ENCODE data around the gene SERPINA4. TPM values are rescaled to one million over a fixed set of nuclear protein-coding genes. Genes with fewer than 3 reads are reported as not detected.

The SERPINA4 gene
- total and polyA plus RNA-seq, 2 experiments from 2014 or later: not detected

DNA sequence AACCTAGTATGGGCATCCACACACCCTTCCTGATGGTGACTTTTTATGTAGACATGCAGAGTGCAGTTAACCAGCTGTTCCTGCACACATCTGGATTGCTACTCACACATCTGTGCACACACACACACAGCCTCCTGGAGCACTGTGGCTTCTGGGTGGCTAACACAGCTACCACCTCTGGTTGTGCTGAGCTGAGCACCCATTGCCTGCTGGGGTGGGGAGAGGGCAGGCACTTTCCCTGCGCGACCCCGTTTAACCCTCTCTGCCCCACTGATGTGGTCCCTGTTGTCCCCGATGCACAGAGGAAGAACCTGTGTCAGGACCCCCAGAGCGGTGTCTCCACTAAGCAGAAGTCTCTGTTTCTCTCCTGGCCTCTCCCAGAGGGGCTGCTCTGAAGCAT lies 36.5 kb downstream of the SERPINA4 start:
- TF ChIP-seq, protein P1, sequence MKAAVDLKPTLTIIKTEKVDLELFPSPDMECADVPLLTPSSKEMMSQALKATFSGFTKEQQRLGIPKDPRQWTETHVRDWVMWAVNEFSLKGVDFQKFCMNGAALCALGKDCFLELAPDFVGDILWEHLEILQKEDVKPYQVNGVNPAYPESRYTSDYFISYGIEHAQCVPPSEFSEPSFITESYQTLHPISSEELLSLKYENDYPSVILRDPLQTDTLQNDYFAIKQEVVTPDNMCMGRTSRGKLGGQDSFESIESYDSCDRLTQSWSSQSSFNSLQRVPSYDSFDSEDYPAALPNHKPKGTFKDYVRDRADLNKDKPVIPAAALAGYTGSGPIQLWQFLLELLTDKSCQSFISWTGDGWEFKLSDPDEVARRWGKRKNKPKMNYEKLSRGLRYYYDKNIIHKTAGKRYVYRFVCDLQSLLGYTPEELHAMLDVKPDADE (IDR thresholded peaks at IDR 0.05): no peak
- TF ChIP-seq, protein P2, sequence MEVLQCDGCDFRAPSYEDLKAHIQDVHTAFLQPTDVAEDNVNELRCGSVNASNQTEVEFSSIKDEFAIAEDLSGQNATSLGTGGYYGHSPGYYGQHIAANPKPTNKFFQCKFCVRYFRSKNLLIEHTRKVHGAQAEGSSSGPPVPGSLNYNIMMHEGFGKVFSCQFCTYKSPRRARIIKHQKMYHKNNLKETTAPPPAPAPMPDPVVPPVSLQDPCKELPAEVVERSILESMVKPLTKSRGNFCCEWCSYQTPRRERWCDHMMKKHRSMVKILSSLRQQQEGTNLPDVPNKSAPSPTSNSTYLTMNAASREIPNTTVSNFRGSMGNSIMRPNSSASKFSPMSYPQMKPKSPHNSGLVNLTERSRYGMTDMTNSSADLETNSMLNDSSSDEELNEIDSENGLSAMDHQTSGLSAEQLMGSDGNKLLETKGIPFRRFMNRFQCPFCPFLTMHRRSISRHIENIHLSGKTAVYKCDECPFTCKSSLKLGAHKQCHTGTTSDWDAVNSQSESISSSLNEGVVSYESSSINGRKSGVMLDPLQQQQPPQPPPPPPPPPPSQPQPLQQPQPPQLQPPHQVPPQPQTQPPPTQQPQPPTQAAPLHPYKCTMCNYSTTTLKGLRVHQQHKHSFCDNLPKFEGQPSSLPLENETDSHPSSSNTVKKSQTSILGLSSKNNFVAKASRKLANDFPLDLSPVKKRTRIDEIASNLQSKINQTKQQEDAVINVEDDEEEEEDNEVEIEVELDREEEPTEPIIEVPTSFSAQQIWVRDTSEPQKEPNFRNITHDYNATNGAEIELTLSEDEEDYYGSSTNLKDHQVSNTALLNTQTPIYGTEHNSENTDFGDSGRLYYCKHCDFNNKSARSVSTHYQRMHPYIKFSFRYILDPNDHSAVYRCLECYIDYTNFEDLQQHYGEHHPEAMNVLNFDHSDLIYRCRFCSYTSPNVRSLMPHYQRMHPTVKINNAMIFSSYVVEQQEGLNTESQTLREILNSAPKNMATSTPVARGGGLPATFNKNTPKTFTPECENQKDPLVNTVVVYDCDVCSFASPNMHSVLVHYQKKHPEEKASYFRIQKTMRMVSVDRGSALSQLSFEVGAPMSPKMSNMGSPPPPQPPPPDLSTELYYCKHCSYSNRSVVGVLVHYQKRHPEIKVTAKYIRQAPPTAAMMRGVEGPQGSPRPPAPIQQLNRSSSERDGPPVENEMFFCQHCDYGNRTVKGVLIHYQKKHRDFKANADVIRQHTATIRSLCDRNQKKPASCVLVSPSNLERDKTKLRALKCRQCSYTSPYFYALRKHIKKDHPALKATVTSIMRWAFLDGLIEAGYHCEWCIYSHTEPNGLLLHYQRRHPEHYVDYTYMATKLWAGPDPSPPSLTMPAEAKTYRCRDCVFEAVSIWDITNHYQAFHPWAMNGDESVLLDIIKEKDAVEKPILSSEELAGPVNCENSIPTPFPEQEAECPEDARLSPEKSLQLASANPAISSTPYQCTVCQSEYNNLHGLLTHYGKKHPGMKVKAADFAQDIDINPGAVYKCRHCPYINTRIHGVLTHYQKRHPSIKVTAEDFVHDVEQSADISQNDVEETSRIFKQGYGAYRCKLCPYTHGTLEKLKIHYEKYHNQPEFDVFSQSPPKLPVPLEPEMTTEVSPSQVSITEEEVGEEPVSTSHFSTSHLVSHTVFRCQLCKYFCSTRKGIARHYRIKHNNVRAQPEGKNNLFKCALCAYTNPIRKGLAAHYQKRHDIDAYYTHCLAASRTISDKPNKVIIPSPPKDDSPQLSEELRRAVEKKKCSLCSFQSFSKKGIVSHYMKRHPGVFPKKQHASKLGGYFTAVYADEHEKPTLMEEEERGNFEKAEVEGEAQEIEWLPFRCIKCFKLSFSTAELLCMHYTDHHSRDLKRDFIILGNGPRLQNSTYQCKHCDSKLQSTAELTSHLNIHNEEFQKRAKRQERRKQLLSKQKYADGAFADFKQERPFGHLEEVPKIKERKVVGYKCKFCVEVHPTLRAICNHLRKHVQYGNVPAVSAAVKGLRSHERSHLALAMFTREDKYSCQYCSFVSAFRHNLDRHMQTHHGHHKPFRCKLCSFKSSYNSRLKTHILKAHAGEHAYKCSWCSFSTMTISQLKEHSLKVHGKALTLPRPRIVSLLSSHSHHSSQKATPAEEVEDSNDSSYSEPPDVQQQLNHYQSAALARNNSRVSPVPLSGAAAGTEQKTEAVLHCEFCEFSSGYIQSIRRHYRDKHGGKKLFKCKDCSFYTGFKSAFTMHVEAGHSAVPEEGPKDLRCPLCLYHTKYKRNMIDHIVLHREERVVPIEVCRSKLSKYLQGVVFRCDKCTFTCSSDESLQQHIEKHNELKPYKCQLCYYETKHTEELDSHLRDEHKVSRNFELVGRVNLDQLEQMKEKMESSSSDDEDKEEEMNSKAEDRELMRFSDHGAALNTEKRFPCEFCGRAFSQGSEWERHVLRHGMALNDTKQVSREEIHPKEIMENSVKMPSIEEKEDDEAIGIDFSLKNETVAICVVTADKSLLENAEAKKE (CRISPR knock-in tag; IDR thresholded peaks at IDR 0.05): no peak
- Mint-ChIP-seq H3K36me3 (ENCODE audit: low read depth) (no peaks in the 10 kb centered on the region; the same call in 1 of the 3 replicates), H3K9me3 (peaks cover 7% of the 10 kb centered on the region; the same call in 2 of the 3 replicates), H3K27ac (no peak overlapping the region), H3K27me3 (ENCODE audit: insufficient read depth, low read depth, poor library complexity) (peaks cover 8% of the 10 kb centered on the region), H3K4me3 (no peak overlapping the region), H3K4me1 (peaks cover 13% of the 10 kb centered on the region)
- Histone ChIP-seq H3K9me2 (ENCODE audit: insufficient read depth) (no peaks in the 10 kb centered on the region), H3K4me1 (ENCODE audit: insufficient read depth) (no peaks in the 10 kb centered on the region), H2AFZ (no peak overlapping the region), H3K36me3 (ENCODE audit: insufficient read depth) (no peaks in the 10 kb centered on the region), H3K4me2 (no peak overlapping the region), H3K27me3 (ENCODE audit: insufficient read depth) (no peaks in the 10 kb centered on the region), H3K4me3 (no peak overlapping the region), H3K79me2 (replicated peaks; ENCODE audit: insufficient read depth) (no peaks in the 10 kb centered on the region), H3F3A (replicated peaks; ENCODE audit: low read depth) (no peaks in the 10 kb centered on the region), H4K20me1 (replicated peaks; ENCODE audit: insufficient read depth) (no peaks in the 10 kb centered on the region), H3K27ac (ENCODE audit: low read depth) (no peak overlapping the region)
- DNase-seq (ENCODE audit: low spot score) (no peak), ATAC-seq (no peak)

DNA sequence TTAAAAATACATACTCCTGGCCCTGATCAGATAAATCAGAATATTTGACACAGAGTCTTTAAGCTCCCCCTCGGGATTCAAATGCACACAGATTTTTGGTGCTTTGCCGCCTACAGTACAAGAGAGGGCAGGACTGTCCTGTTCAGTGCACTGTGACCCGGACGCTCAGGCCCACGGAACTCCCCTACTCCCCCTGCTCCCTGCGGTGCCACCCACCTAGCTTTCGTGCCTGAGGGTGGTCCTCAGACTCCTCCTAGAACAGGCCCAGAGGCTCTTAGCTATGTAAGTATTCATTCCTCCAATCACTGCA lies 37.2 kb downstream of the SERPINA4 start:
- Mint-ChIP-seq H3K27ac (peak overlapping the region; percentile 80; the same call in 1 of the 2 replicates), H3K9me3 (peaks cover 7% of the 10 kb centered on the region; the same call in 2 of the 3 replicates), H3K4me3 (no peak overlapping the region), H3K36me3 (ENCODE audit: low read depth) (no peaks in the 10 kb centered on the region; the same call in 1 of the 3 replicates), H3K4me1 (peaks cover 13% of the 10 kb centered on the region), H3K27me3 (ENCODE audit: insufficient read depth, low read depth, poor library complexity) (peaks cover 10% of the 10 kb centered on the region)
- ATAC-seq (peak; percentile 21; the same call in 1 of the 3 replicates), DNase-seq (ENCODE audit: low spot score) (no peak)
- Histone ChIP-seq H3K4me3 (no peak overlapping the region), H3K4me2 (no peak overlapping the region), H3K27ac (ENCODE audit: low read depth) (no peak overlapping the region), H2AFZ (peak overlapping the region; percentile 84; the same call in 1 of the 2 replicates), H3F3A (replicated peaks; ENCODE audit: low read depth) (no peaks in the 10 kb centered on the region), H3K27me3 (ENCODE audit: insufficient read depth) (no peaks in the 10 kb centered on the region), H3K9me2 (ENCODE audit: insufficient read depth) (no peaks in the 10 kb centered on the region), H3K36me3 (ENCODE audit: insufficient read depth) (no peaks in the 10 kb centered on the region), H3K4me1 (ENCODE audit: insufficient read depth) (no peaks in the 10 kb centered on the region), H3K79me2 (replicated peaks; ENCODE audit: insufficient read depth) (no peaks in the 10 kb centered on the region), H4K20me1 (replicated peaks; ENCODE audit: insufficient read depth) (no peaks in the 10 kb centered on the region)
- TF ChIP-seq POLR2AphosphoS5 (IDR thresholded peaks at IDR 0.05; ENCODE audit: low read depth): no peak
- TF ChIP-seq ZNF331 (CRISPR knock-in tag; IDR thresholded peaks at IDR 0.05; ENCODE audit: low read depth): no peak

Data from GM23338 (cell line).